GM10847 (cell line): ENCODE data around the gene PRKG1.

Experiments
- POLR2A ChIP-seq: IDR thresholded peaks from 2 replicates; pipeline ENCODE4 v1.6.1; 2011; ENCODE audit not compliant: insufficient read length; ENCODE audit errors: extremely low read depth

PRKG1 gene

GRCh38 chr10:51759896-51760534 lies 685.7 kb downstream of the PRKG1 start:
- no peak for TF ChIP-seq POLR2A

- no peak for TF ChIP-seq POLR2A
Measured at GRCh38 chr10:51760864-51761640, 686.8 kb downstream of the PRKG1 start.

GRCh38 chr10:51763746-51764145 lies 689.5 kb downstream of the PRKG1 start:
- TF ChIP-seq POLR2A, result no peak

- no peak for TF ChIP-seq POLR2A
Measured at GRCh38 chr10:51765284-51765971, 691.1 kb downstream of the PRKG1 start.

- TF ChIP-seq POLR2A, result no peak
Measured at GRCh38 chr10:51766423-51767102, 692.3 kb downstream of the PRKG1 start.

GRCh38 chr10:51767103-51767763 lies 692.9 kb downstream of the PRKG1 start:
- TF ChIP-seq POLR2A, result no peak

- TF ChIP-seq POLR2A, result no peak
Measured at GRCh38 chr10:51768886-51769465, 694.7 kb downstream of the PRKG1 start.

GRCh38 chr10:51770709-51771108 lies 696.4 kb downstream of the PRKG1 start:
- no peak for TF ChIP-seq POLR2A

GRCh38 chr10:51772387-51772786 lies 698.1 kb downstream of the PRKG1 start:
- no peak for TF ChIP-seq POLR2A

GRCh38 chr10:51773681-51774080 lies 699.4 kb downstream of the PRKG1 start:
- TF ChIP-seq POLR2A, result no peak

GRCh38 chr10:51783941-51784340 lies 709.7 kb downstream of the PRKG1 start:
- TF ChIP-seq POLR2A, result no peak

- no peak for TF ChIP-seq POLR2A
Measured at GRCh38 chr10:51786016-51786683, 711.9 kb downstream of the PRKG1 start.

GRCh38 chr10:51786684-51787035 lies 712.4 kb downstream of the PRKG1 start:
- no peak for TF ChIP-seq POLR2A

- TF ChIP-seq POLR2A, result no peak
Measured at GRCh38 chr10:51788273-51788672, 714.0 kb downstream of the PRKG1 start.
